Loucy (cell line): ENCODE data around the gene TBC1D22A.

Experiments used
- CTCF ChIP-seq: fragments of 200-600 bp; sonication (generic); conservative IDR thresholded peaks from 2 replicates; pipeline ENCODE4 v1.5.1; 2014; ENCODE audit warnings: mild to moderate bottlenecking, antibody characterized with exemption, low read length
- EZH2phosphoT487 ChIP-seq: fragments of 200-600 bp; IDR thresholded peaks from 2 replicates; pipeline ENCODE4 v1.6.1; 2018; ENCODE audit warnings: antibody characterized with exemption, mild to moderate bottlenecking, moderate library complexity, borderline replicate concordance

GRCh38 chr22:46993633-46994032 lies 231.2 kb downstream of the TBC1D22A start:
- TF ChIP-seq CTCF (no peak), EZH2phosphoT487 (no peak)
